Inflammatory macrophage (primary cell): ENCODE data around the gene TFDP3.

Experiments
- DNase-seq, 2 donors: peaks; one replicate each; pipeline ENCODE4 v3.0.0-alpha.2; 2020 to 2022
- total RNA-seq, 18 experiments: gene quantifications; one replicate each; lab custom pipeline; 2026; ENCODE audit warnings: mixed read lengths in 6 of 18, inconsistent platforms in 2 of 18; lab: John Stamatoyannopoulos, UW

TFDP3 gene
- 0 reads per million in 18 experiments for total RNA-seq

GRCh38 chrX:133218329-133218728, at the start of gene TFDP3:
TSS of gene TFDP3 (minus strand) at chrX:133218354. CDS start at chrX:133218259, 95 bp downstream.
- DNase-seq, result no peak

GRCh38 chrX:133267621-133268020, 49.5 kb upstream of the TFDP3 start:
- DNase-seq, result no peak

GRCh38 chrX:133265331-133265730, 47.2 kb upstream of the TFDP3 start:
- DNase-seq, result no peak

- no peak for DNase-seq
Measured at GRCh38 chrX:133258481-133258880, 40.3 kb upstream of the TFDP3 start.

- DNase-seq, result no peak
Measured at GRCh38 chrX:133254666-133255065, 36.5 kb upstream of the TFDP3 start.

GRCh38 chrX:133251204-133251603, 33.0 kb upstream of the TFDP3 start:
- DNase-seq, result no peak

GRCh38 chrX:133250184-133251100, 32.3 kb upstream of the TFDP3 start:
- no peak for DNase-seq

- DNase-seq, result no peak
Measured at GRCh38 chrX:133249266-133250058, 31.3 kb upstream of the TFDP3 start.

GRCh38 chrX:133248177-133248576, 30.0 kb upstream of the TFDP3 start:
- DNase-seq, result no peak

- DNase-seq, result no peak
Measured at GRCh38 chrX:133246921-133247320, 28.8 kb upstream of the TFDP3 start.

- DNase-seq, result no peak
Measured at GRCh38 chrX:133235830-133236229, 17.7 kb upstream of the TFDP3 start.

GRCh38 chrX:133232331-133232730, 14.2 kb upstream of the TFDP3 start:
- no peak for DNase-seq

- DNase-seq, result no peak
Measured at GRCh38 chrX:133229361-133229760, 11.2 kb upstream of the TFDP3 start.

GRCh38 chrX:133215747-133216146, 2.4 kb downstream of the TFDP3 start:
- no peak for DNase-seq

GRCh38 chrX:133215017-133215416, 3.1 kb downstream of the TFDP3 start:
- DNase-seq, result no peak

GRCh38 chrX:133214301-133214700, 3.9 kb downstream of the TFDP3 start:
- no peak for DNase-seq

GRCh38 chrX:133213117-133213516, 5.0 kb downstream of the TFDP3 start:
- no peak for DNase-seq

- no peak for DNase-seq
Measured at GRCh38 chrX:133207751-133208150, 10.4 kb downstream of the TFDP3 start.

- no peak for DNase-seq
Measured at GRCh38 chrX:133191739-133192039, 26.5 kb downstream of the TFDP3 start.

GRCh38 chrX:133190877-133191738, 27.0 kb downstream of the TFDP3 start:
- no peak for DNase-seq

GRCh38 chrX:133189195-133189594, 29.0 kb downstream of the TFDP3 start:
- no peak for DNase-seq

GRCh38 chrX:133188631-133189030, 29.5 kb downstream of the TFDP3 start:
- no peak for DNase-seq

GRCh38 chrX:133185938-133186337, 32.2 kb downstream of the TFDP3 start:
- no peak for DNase-seq
